Activated T-cell treated with anti-CD3 and anti-CD28 coated beads, Interleukin-2, amount 50 U/mL, for 72 hours (primary cell): ENCODE data around the gene GPHB5. TPM values are rescaled to one million over a fixed set of nuclear protein-coding genes. Genes with fewer than 3 reads are reported as not detected.
"Not testable (repeated sequence)": the region's sequence is repeated elsewhere in the genome, so short reads cannot be mapped to it uniquely, and the experiment has no call there.

Experiments used
- ATAC-seq, 2 donors: fragments of 150-1000 bp; cut with Tn5 transposase; replicated peaks in 1 of 2; 2 replicates each; pipeline ENCODE4 v1.10.0; 2021; ENCODE audit warnings: moderate library complexity in 2 of 2, mild to moderate bottlenecking in 1 of 2
- DNase-seq, 2 donors: peaks; one replicate each; pipeline ENCODE4 v3.0.0; 2021 to 2022; ENCODE audit warnings: mixed read lengths in 1 of 2
- H3K27ac Mint-ChIP-seq: one replicate; pipeline ENCODE4 v1.8.0; 2022; ENCODE audit warnings: mild to moderate bottlenecking, moderate library complexity, mixed read lengths
- H3K27me3 Mint-ChIP-seq: one replicate; pipeline ENCODE4 v1.8.0; 2022; ENCODE audit warnings: low read depth, mixed read lengths
- H3K36me3 Mint-ChIP-seq, 2 donors: one replicate each; pipeline ENCODE4 v1.8.0; 2022; ENCODE audit warnings: mixed read lengths in 2 of 2, mild to moderate bottlenecking in 1 of 2; ENCODE audit not compliant: insufficient read depth in 2 of 2
- H3K4me1 Mint-ChIP-seq: one replicate; pipeline ENCODE4 v1.8.0; 2022; ENCODE audit warnings: low read depth, mixed read lengths
- H3K4me3 Mint-ChIP-seq, 2 donors: one replicate each; pipeline ENCODE4 v1.8.0; 2022; ENCODE audit warnings: mild to moderate bottlenecking in 2 of 2, mixed read lengths in 2 of 2, moderate library complexity in 2 of 2
- H3K9me3 Mint-ChIP-seq, 2 donors: one replicate each; pipeline ENCODE4 v1.8.0; 2022; ENCODE audit warnings: mixed read lengths in 2 of 2
- total RNA-seq, 2 donors: library from RNA; stranded (reverse); gene quantifications; one replicate each; pipeline ENCODE4 v1.2.3, GENCODE V29; 2022

The GPHB5 gene
- total RNA-seq, 2 donors from 2014 or later, result not detected

DNA sequence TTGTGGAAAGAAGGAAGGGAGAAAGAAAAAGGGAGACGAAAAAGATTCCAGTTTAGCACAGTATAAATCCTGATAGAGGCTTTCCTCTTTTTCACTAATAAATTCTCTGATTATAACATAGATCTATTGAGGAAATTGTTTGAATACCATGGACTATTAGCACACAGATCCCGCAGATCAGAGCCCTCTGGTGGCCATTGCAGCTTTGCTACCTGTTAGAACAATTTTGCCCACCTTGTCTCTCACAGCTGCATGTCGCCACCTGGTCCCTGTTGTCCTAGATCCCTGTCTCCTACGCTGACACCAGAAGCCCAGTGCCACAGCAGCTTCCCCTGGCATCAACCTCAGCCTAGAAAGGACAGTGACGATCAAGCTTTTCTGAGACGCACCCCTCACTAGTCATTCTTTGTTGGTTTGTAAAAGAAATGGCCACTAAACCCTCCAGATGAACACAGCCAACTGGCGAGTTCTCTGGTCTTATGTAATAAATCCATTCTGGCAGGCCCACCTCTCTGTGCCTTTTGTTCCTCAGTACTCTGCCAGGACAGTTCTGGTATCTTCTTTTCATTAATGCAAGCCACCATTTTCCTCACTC is 9.9 kb downstream of the GPHB5 start:
- DNase-seq, result no peak
- no peak overlapping the region for H3K4me3 Mint-ChIP-seq
- no peaks in the 10 kb centered on the region for H3K4me1 Mint-ChIP-seq
- H3K27ac Mint-ChIP-seq, result no peak overlapping the region
- no peaks in the 10 kb centered on the region for H3K36me3 Mint-ChIP-seq
- H3K9me3 Mint-ChIP-seq, result no peaks in the 10 kb centered on the region
- H3K27me3 Mint-ChIP-seq, result peaks cover 25% of the 10 kb centered on the region
- no peak for ATAC-seq

DNA sequence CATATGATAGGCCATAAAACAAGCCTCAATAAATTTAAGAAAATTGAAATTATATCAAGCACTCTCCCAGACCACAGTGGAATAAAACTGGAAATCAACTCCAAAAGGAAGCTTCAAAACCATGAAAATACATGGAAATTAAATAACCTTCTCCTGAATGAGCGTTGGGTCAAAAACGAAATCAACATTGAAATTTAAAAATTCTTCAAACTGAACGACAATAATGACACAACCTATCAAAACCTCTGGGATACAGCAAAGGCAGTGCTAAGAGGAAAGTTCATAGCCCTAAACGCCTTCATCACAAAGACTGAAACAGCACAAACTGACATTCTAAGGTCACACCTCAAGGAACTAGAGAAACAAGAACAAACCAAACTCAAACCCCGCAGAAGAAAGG is 14.3 kb downstream of the GPHB5 start:
- H3K4me3 Mint-ChIP-seq, H3K36me3 Mint-ChIP-seq, H3K4me1 Mint-ChIP-seq, ATAC-seq, H3K9me3 Mint-ChIP-seq, DNase-seq, H3K27ac Mint-ChIP-seq: not testable (repeated sequence)
- H3K27me3 Mint-ChIP-seq, result peaks cover 16% of the 10 kb centered on the region

DNA sequence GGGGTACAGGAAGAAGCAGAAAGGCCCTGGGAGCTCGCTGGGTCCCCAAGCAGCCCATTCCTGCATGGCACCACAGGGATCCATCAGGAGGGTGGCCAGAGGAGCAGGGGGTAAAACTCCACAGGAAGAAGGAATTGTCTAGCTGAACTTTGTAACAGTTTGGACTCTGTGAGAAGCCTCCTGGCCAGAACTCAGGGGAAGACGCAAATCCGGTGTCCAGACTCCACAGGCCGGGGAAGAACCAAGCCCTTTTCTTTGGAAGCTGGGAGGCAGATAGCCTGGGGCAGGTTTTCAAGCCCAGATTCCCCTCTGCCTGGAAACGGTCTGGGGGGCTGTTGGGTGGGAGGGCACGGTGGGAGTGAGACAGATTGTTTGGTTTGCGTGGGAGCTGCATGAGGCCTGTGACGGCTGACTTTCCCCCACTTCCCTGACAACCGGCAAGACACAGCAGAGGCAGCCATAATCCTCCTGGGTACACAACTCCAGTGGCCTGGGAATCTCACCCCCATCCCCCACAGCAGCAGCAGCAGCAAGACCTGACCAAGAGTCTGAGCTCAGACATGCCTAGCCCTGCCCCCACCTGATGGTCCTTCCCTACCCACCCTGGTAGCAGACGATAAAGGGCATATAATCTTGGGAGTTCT is 16.7 kb downstream of the GPHB5 start:
- ATAC-seq (no peak), DNase-seq (no peak)
- no peak overlapping the region for H3K4me3 Mint-ChIP-seq
- peaks cover 1 to 2% of the 10 kb centered on the region in 2 donors for H3K9me3 Mint-ChIP-seq
- H3K4me1 Mint-ChIP-seq, result no peaks in the 10 kb centered on the region
- peaks cover 10% of the 10 kb centered on the region for H3K27me3 Mint-ChIP-seq
- no peaks in the 10 kb centered on the region for H3K36me3 Mint-ChIP-seq
- no peak overlapping the region for H3K27ac Mint-ChIP-seq

DNA sequence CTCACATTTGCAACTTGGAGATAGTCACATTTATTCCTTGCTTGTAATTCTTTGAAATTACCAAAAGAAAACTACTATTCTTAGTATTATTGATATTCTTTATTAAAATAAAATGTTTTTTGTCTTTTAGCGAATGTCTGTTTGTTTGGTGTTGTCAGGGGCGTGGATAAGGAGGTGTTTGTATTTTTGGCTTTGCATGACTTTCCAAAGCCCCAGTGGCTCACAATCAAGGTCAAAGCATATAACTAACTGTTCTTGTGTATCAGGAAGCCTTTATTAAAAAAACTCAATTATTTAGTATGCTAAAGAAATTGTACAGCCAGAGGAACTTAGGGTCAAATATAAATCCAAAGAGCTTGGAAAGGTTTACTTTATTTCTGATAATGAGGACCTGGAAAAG is 17.9 kb downstream of the GPHB5 start:
- no peak overlapping the region for H3K27ac Mint-ChIP-seq
- H3K4me3 Mint-ChIP-seq, result no peak overlapping the region
- ATAC-seq (no peak), DNase-seq (no peak)
- peaks cover 1 to 2% of the 10 kb centered on the region in 2 donors for H3K9me3 Mint-ChIP-seq
- H3K36me3 Mint-ChIP-seq, result no peaks in the 10 kb centered on the region
- H3K27me3 Mint-ChIP-seq, result peaks cover 10% of the 10 kb centered on the region
- H3K4me1 Mint-ChIP-seq, result peaks cover 7% of the 10 kb centered on the region

DNA sequence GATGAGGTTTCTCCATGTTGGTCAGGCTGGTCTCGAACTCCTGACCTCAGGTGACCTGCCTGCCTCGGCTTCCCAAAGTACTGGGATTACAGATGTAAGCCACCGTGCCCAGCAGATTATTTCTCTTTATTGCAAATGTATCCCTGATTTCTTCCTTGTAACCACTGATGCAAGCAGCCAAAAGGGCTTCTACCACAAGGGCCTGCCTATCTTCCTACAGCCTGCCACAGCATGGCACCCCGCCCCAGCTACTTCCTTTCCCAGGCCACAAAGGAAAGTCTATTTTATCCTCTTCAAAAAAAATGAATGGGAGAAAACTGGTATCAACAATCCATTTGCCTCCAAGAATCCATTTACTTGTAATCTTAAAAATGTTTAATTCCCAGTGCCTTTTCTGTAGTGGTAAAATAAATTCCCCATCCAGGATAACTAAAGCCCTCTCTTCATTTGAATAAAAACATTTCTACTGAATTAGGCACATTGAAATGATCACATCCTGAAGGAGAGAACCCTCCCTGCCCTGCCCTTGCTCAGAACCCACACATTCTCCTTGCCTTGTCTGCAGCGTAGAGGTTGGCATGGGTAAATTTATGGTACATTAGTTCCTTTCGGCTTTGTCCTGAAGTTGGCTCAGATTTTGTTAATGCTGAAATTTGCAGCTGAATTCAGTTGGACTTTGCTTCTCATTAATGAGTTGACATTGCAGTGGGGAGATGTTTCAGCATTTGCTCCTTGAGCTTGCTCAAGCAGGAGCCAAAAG is 19.2 kb downstream of the GPHB5 start:
- DNase-seq, result no peak
- Mint-ChIP-seq H3K4me1 (peaks cover 12% of the 10 kb centered on the region), H3K36me3 (no peaks in the 10 kb centered on the region), H3K9me3 (peaks cover 1 to 2% of the 10 kb centered on the region in 2 donors), H3K27me3 (peaks cover 10% of the 10 kb centered on the region), H3K4me3 (no peak overlapping the region), H3K27ac (no peak overlapping the region)
- no peak for ATAC-seq

DNA sequence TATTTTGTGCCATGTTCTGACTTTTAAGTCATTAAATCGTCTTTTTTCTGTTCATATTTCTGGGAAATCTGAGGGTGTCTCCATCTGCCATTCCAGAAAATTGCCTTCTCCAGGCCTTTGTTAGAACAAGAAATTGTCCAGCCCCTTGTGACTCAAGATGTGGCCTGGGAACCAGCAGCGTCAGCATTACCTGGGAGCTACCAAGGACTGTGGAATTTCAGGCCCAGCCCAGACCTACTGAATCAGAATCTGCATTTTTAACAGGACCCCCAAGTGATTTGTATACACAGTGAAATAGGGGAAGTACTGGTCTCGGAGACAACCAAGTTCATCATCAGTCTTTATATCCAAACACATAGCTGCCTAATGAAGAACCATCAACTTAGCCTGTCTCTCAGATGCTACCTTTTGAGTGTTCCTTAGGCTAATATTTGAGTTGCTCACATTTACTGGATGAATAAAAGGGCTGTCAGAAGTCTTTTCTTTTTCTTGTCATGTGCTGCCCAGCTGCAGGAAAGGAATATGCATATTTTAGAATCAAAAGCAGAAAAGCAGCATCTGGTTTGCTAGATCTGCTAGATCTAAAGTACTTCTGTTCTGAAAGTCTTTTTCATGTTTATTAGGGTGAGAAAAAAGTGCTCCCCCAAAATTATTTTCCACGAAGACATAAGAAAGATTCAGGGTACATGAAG is 21.2 kb downstream of the GPHB5 start:
- Mint-ChIP-seq H3K36me3 (no peaks in the 10 kb centered on the region), H3K9me3 (peaks cover 0 to under 1% of the 10 kb centered on the region in 2 donors), H3K4me3 (no peak overlapping the region), H3K27ac (no peak overlapping the region), H3K4me1 (peaks cover 12% of the 10 kb centered on the region), H3K27me3 (peaks cover 13% of the 10 kb centered on the region)
- ATAC-seq, result no peak
- no peak for DNase-seq

DNA sequence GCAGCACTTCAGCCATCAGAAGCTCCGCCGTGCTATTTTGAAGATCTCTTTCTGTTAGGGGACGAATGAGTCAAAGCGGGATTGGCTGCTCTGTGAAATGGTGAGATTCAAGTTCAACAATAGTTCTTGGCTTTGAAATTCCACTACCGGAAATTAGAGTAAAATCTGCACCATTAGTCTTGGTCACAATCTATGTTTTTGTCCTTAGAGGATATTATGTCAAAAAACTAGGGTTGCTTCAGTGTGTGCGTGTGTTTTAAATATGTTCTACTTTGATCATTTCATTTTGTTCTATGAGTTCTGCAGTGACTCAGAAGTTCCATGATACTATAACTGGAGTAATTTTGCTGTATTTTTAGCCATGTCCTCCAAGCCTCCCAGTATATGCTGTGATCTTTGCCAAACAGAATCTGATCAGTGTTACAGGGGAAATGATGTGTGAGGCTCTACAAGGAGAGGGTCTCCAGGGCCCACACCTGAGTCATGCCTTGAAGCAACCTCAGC is 22.6 kb downstream of the GPHB5 start:
- Mint-ChIP-seq H3K4me3 (peak overlapping the region in 1 of 2 donors; percentile 63), H3K27ac (peak overlapping the region; percentile 41), H3K36me3 (no peaks in the 10 kb centered on the region), H3K4me1 (peaks cover 12% of the 10 kb centered on the region), H3K9me3 (no peaks in the 10 kb centered on the region), H3K27me3 (peaks cover 24% of the 10 kb centered on the region)
- DNase-seq (peak in 1 of 2 donors; percentile 26), ATAC-seq (peak; percentile 44 to 85)

DNA sequence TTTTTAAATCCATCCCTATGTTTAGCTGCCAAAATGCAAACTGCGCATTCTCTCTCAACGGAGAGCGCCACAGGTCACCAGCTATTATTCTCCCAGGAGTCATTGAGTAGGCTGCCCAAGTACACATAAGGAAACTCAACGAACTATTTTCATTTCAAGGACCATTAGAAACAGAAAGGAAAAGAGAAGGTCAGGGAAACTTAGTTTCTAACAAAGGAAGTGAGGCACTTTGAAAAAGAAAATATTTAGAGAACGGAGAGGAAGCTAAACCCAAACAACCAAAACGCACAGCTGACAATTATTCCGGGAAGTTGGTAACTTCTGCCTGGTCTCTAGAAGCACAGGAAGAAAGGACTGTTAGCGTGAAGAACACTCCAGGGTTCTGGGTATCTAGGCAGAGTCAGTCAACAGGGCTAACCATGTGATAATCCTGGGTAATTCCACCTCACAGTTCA is 23.5 kb downstream of the GPHB5 start:
- Mint-ChIP-seq H3K4me3 (peak overlapping the region in 1 of 2 donors; percentile 63), H3K27ac (peak overlapping the region; percentile 10), H3K9me3 (no peaks in the 10 kb centered on the region), H3K4me1 (peaks cover 12% of the 10 kb centered on the region), H3K27me3 (peaks cover 31% of the 10 kb centered on the region), H3K36me3 (no peaks in the 10 kb centered on the region)
- ATAC-seq (no peak), DNase-seq (no peak)

DNA sequence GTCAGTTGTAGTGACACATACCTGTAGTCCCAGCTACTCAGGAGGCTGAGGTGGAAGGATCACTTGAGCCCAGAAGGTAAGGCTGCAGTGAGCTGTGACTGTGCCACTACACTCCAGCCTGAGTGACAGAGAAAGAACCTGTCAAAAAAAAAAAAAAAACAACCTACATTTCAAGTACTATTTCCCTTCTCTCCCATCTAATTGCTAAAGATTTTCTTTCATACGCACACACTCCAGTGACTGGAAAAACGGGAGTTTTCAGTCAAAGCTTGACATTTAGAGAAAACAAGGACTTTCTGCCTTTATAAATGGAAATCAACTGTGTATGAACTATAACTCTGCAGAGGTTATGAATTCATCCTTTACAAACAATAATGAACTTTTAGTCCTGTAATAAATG is 25.9 kb downstream of the GPHB5 start:
- H3K9me3 Mint-ChIP-seq, result no peaks in the 10 kb centered on the region
- H3K36me3 Mint-ChIP-seq, result no peaks in the 10 kb centered on the region
- H3K27ac Mint-ChIP-seq, result no peak overlapping the region
- DNase-seq (no peak), ATAC-seq (no peak)
- H3K4me3 Mint-ChIP-seq, result no peak overlapping the region
- peaks cover 12% of the 10 kb centered on the region for H3K4me1 Mint-ChIP-seq
- H3K27me3 Mint-ChIP-seq, result peaks cover 31% of the 10 kb centered on the region

DNA sequence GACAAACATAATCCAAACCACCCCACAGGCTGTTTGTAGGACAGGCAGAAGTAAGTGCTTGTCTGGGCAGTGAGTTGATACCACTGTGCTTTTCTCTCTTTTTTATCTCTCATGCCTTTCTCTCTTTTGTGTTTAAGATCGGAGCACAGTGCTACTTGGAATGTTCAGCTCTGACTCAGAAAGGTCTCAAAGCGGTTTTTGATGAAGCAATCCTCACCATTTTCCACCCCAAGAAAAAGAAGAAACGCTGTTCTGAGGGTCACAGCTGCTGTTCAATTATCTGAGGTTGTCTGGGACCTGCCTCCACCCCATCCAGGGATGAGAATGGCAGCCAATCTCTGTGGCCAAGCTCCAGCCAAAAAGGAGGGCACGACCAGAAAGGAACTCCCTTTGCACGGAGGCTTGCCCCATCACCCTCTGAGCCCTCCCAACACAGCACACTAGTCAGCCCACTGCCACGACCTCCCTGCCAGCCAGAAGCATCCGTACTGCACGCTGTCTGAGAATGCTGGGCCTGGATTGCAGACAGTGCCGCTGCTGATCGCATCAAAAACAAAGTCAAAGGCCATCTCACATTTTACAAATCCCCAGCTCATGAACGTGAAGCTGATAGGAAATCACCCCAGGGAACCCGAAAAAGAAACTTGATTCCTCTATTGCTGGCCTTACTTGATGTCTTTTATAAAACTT is 27.8 kb downstream of the GPHB5 start:
- peaks cover 5% of the 10 kb centered on the region for H3K4me1 Mint-ChIP-seq
- H3K27ac Mint-ChIP-seq, result no peak overlapping the region
- ATAC-seq (no peak), DNase-seq (no peak)
- H3K27me3 Mint-ChIP-seq, result peaks cover 31% of the 10 kb centered on the region
- no peaks in the 10 kb centered on the region for H3K9me3 Mint-ChIP-seq
- no peak overlapping the region for H3K4me3 Mint-ChIP-seq
- no peaks in the 10 kb centered on the region for H3K36me3 Mint-ChIP-seq

DNA sequence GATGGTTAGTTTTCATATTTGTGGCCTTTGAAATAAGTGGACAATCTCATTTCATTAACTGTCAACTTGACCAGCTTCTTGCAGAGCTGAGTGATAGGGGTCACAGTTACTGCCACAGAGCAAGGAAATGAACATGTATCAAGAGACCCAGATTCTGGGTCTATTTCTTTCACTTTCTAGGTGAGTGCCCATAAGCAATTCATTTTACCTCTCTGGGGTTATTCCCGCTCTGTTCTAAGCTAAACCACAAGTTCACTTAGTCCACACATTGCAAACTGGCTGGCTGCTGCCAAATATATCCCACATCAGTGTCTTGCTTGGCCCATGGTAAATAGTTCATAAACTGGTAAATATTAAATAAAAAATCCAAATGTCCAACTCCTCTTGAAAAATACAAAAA is 29.9 kb downstream of the GPHB5 start:
- Mint-ChIP-seq H3K36me3 (no peaks in the 10 kb centered on the region), H3K4me1 (no peaks in the 10 kb centered on the region), H3K27me3 (peaks cover 31% of the 10 kb centered on the region), H3K9me3 (no peaks in the 10 kb centered on the region), H3K4me3 (no peak overlapping the region), H3K27ac (no peak overlapping the region)
- no peak for DNase-seq
- ATAC-seq, result peak in 1 of 2 donors; percentile 71

DNA sequence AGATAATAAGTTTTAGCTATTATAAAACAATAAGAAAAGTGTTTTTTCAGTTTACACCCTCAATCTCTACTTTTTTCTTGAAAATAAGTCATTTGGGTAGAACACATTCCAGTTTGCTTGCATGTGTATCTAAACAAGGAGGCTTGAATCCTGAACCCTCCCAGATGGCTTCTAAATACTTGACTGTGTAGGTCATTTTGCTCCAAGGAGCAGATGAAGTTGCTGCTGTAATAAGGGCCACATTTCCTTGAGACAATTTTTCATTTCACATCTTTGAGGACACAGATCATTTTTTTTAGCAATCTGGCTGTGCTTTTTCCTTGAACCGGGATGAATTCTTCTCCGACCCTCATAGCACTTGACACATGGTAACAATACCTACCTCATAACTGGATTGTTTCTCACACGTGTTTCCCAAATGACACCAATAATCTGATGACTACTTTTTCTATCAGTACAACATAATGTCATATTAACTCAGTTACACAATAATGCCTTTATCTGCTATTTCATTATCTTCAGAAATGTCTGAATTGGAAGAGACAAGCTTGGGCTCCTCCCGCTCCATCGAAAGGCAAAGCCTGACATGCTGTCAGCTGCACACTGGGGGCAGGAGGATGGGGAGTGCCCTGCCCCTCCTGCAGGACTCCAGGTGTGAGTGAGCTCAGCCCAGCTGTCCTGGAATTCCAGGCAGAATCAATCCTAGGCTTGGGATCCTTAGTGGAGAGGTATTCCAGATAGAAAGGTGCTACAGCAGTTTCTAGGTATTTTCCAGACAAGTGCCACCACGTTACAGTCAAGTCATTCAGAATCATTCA is 30.9 kb downstream of the GPHB5 start:
- no peak overlapping the region for H3K4me3 Mint-ChIP-seq
- H3K27ac Mint-ChIP-seq, result no peak overlapping the region
- ATAC-seq, result no peak
- H3K27me3 Mint-ChIP-seq, result peaks cover 23% of the 10 kb centered on the region
- no peaks in the 10 kb centered on the region for H3K9me3 Mint-ChIP-seq
- no peaks in the 10 kb centered on the region for H3K36me3 Mint-ChIP-seq
- no peaks in the 10 kb centered on the region for H3K4me1 Mint-ChIP-seq
- DNase-seq, result no peak
